GM11168 (cell line): Measurements from ENCODE around the gene EHD3.

Experiments
- in situ Hi-C: fragments of 300-500 bp; cut with MboI; formaldehyde crosslinking; loops from one replicate; pipeline ENCODE4 v1.12.0; 2022; ENCODE audit warnings: low sequenced_read_pairs; ENCODE audit not compliant: unreplicated experiment

EHD3 gene

GRCh38 chr2:31282634-31283033 is 48.7 kb downstream of the EHD3 start:
- in situ Hi-C loops = loop anchor here (10.0 kb wide), 1 partner anchor 78 kb away; no protein-coding TSS in a partner anchor

GRCh38 chr2:31283193-31283919 is 49.4 kb downstream of the EHD3 start:
- in situ Hi-C loops = loop anchor here (10.0 kb wide), 1 partner anchor 79 kb away; no protein-coding TSS in a partner anchor

GRCh38 chr2:31284107-31284506 is 50.2 kb downstream of the EHD3 start:
- in situ Hi-C loops = loop anchor here (10.0 kb wide), 1 partner anchor 79 kb away; no protein-coding TSS in a partner anchor

- in situ Hi-C loops = loop anchor here (10.0 kb wide), 1 partner anchor 81 kb away; no protein-coding TSS in a partner anchor
Observed at GRCh38 chr2:31286230-31286629, 52.3 kb downstream of the EHD3 start.

- in situ Hi-C loops = loop anchor here (10.0 kb wide), 1 partner anchor 82 kb away; no protein-coding TSS in a partner anchor
Observed at GRCh38 chr2:31286961-31287550, 53.1 kb downstream of the EHD3 start.

GRCh38 chr2:31287654-31288053 is 53.7 kb downstream of the EHD3 start:
- in situ Hi-C loops = loop anchor here (10.0 kb wide), 1 partner anchor 83 kb away; no protein-coding TSS in a partner anchor

GRCh38 chr2:31294196-31294595 is 60.2 kb downstream of the EHD3 start:
- in situ Hi-C loops = no loop called here

- in situ Hi-C loops = no loop called here
Observed at GRCh38 chr2:31296641-31297287, 62.8 kb downstream of the EHD3 start.

- in situ Hi-C loops = no loop called here
Observed at GRCh38 chr2:31297751-31298150, 63.8 kb downstream of the EHD3 start.

GRCh38 chr2:31299547-31299946 is 65.6 kb downstream of the EHD3 start:
- in situ Hi-C loops = no loop called here

- in situ Hi-C loops = no loop called here
Observed at GRCh38 chr2:31300309-31300708, 66.4 kb downstream of the EHD3 start.

GRCh38 chr2:31302940-31303563 is 69.1 kb downstream of the EHD3 start:
- in situ Hi-C loops = no loop called here

GRCh38 chr2:31304816-31305215 is 70.9 kb downstream of the EHD3 start:
- in situ Hi-C loops = no loop called here

GRCh38 chr2:31312898-31313297 is 78.9 kb downstream of the EHD3 start:
- in situ Hi-C loops = no loop called here

GRCh38 chr2:31314761-31315160 is 80.8 kb downstream of the EHD3 start:
- in situ Hi-C loops = no loop called here

- in situ Hi-C loops = no loop called here
Observed at GRCh38 chr2:31317396-31317795, 83.4 kb downstream of the EHD3 start.

- in situ Hi-C loops = no loop called here
Observed at GRCh38 chr2:31318361-31319336, 84.7 kb downstream of the EHD3 start.
